ENCODE data around the gene BAG5.

GRCh38 chr14:103534576-103535061 lies 27.8 kb downstream of the BAG5 start:
- TF ChIP-seq CTCF (IDR thresholded peaks at IDR 0.05) (no peak), ZFX (IDR thresholded peaks at IDR 0.05; ENCODE audit: borderline replicate concordance) (no peak)
